ENCODE measurements around the gene IRF5.

DNA sequence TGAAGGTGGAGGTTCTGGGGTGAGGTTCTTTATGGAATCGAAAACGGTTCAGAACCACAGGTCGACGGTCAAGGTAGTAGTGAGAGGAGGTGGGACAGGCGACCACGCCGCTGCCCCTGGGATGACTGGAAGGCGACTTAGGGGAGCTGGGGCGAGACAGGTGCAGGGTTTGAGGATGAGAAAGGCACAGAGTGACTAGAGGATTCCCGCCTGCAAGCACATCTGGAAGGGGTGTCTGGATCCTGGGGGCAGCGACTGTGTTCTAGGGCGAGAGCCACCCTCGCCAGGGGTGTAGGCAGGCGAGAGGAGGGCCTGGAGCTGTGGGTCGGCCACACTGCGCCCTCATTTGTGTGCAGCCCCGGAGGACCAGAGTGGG lies 468 bp upstream of the IRF5 start:
- no peak for TF ChIP-seq ZFX (IDR thresholded peaks at IDR 0.05)
- TF ChIP-seq, protein P1, sequence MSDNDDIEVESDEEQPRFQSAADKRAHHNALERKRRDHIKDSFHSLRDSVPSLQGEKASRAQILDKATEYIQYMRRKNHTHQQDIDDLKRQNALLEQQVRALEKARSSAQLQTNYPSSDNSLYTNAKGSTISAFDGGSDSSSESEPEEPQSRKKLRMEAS (IDR thresholded peaks at IDR 0.05) = no peak
- TF ChIP-seq, protein P2, sequence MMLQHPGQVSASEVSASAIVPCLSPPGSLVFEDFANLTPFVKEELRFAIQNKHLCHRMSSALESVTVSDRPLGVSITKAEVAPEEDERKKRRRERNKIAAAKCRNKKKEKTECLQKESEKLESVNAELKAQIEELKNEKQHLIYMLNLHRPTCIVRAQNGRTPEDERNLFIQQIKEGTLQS (IDR thresholded peaks at IDR 0.05) = no peak
- TF ChIP-seq, protein P3, sequence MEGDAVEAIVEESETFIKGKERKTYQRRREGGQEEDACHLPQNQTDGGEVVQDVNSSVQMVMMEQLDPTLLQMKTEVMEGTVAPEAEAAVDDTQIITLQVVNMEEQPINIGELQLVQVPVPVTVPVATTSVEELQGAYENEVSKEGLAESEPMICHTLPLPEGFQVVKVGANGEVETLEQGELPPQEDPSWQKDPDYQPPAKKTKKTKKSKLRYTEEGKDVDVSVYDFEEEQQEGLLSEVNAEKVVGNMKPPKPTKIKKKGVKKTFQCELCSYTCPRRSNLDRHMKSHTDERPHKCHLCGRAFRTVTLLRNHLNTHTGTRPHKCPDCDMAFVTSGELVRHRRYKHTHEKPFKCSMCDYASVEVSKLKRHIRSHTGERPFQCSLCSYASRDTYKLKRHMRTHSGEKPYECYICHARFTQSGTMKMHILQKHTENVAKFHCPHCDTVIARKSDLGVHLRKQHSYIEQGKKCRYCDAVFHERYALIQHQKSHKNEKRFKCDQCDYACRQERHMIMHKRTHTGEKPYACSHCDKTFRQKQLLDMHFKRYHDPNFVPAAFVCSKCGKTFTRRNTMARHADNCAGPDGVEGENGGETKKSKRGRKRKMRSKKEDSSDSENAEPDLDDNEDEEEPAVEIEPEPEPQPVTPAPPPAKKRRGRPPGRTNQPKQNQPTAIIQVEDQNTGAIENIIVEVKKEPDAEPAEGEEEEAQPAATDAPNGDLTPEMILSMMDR (IDR thresholded peaks at IDR 0.05 in 2 of 3, conservative IDR thresholded peaks at IDR 0.05 in 1 of 3; ENCODE audit: borderline replicate concordance in 1 of 3, insufficient read depth in 1 of 3, low read depth in 2 of 3, low read length in 2 of 3) = no peak
- TF ChIP-seq CEBPB (IDR thresholded peaks at IDR 0.05; ENCODE audit: low read depth) = no peak
- TF ChIP-seq POLR2A (IDR thresholded peaks at IDR 0.05; ENCODE audit: borderline replicate concordance, extremely low read depth, insufficient read depth, insufficient read length) = no peak
- no peak for TF ChIP-seq EZH2 (IDR thresholded peaks at IDR 0.05)
- no peak for TF ChIP-seq POLR2AphosphoS5 (IDR thresholded peaks at IDR 0.05; ENCODE audit: low read depth, low read length)
- TF ChIP-seq, protein P4, sequence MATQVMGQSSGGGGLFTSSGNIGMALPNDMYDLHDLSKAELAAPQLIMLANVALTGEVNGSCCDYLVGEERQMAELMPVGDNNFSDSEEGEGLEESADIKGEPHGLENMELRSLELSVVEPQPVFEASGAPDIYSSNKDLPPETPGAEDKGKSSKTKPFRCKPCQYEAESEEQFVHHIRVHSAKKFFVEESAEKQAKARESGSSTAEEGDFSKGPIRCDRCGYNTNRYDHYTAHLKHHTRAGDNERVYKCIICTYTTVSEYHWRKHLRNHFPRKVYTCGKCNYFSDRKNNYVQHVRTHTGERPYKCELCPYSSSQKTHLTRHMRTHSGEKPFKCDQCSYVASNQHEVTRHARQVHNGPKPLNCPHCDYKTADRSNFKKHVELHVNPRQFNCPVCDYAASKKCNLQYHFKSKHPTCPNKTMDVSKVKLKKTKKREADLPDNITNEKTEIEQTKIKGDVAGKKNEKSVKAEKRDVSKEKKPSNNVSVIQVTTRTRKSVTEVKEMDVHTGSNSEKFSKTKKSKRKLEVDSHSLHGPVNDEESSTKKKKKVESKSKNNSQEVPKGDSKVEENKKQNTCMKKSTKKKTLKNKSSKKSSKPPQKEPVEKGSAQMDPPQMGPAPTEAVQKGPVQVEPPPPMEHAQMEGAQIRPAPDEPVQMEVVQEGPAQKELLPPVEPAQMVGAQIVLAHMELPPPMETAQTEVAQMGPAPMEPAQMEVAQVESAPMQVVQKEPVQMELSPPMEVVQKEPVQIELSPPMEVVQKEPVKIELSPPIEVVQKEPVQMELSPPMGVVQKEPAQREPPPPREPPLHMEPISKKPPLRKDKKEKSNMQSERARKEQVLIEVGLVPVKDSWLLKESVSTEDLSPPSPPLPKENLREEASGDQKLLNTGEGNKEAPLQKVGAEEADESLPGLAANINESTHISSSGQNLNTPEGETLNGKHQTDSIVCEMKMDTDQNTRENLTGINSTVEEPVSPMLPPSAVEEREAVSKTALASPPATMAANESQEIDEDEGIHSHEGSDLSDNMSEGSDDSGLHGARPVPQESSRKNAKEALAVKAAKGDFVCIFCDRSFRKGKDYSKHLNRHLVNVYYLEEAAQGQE (IDR thresholded peaks at IDR 0.05; ENCODE audit: low read depth) = no peak
- no peak for TF ChIP-seq RAD21 (IDR thresholded peaks at IDR 0.05; ENCODE audit: low read depth)
- no peak for TF ChIP-seq ELF1 (IDR thresholded peaks at IDR 0.05; ENCODE audit: borderline replicate concordance, low read depth)
- TF ChIP-seq SP1 (IDR thresholded peaks at IDR 0.05; ENCODE audit: low read depth) = no peak

All from HCT116 (cell line).